Lower leg skin (tissue), 3 donors: Measurements from ENCODE around the gene LCA5L.

Experiments used
- CTCF ChIP-seq, 3 donors: fragments of 450-650 bp; IDR thresholded peaks; one replicate each; pipeline ENCODE4 v1.5.1; 2016; ENCODE audit warnings: antibody characterized with exemption in 3 of 3, mild to moderate bottlenecking in 3 of 3, moderate library complexity in 2 of 3
- POLR2A ChIP-seq, 2 donors: fragments of 450-650 bp; IDR thresholded peaks; one replicate each; pipeline ENCODE4 v1.6.1; 2016 to 2017; ENCODE audit warnings: antibody characterized with exemption in 2 of 2, mild to moderate bottlenecking in 1 of 2, moderate library complexity in 1 of 2

DNA sequence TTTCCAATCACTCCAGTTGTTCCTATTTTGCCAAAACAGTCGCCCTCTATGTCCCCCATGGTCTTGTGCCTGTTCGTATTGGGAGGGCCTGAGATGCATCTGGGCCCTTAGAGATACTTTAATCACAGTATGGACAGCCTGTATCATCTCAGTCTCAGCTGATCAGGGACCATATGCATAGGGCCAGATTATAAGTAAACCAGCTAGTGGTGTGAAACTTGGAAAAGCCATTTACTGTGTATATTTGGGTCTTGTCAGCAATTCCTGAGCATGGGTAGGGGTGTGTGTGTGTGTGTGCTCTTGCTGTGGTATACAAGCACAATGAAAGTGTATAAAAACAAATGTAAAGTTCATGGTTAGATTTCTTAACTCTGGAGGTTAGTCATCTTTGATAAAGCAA, 29.0 kb upstream of the LCA5L start:
- no peak for TF ChIP-seq POLR2A (IDR thresholded peaks at IDR 0.05)
- no peak for TF ChIP-seq CTCF (IDR thresholded peaks at IDR 0.05)
